Measurements from ENCODE around the gene SCN3B.

SCN3B gene

GRCh38 chr11:123594921-123595320 lies 59.5 kb downstream of the SCN3B start:
- DNase-seq = no peak

- DNase-seq = no peak
These were observed 60.1 kb downstream of the SCN3B start for GRCh38 chr11:123594188-123594901.

- DNase-seq = no peak
These were observed 60.9 kb downstream of the SCN3B start for GRCh38 chr11:123593570-123593969.

GRCh38 chr11:123590296-123590912 lies 64.0 kb downstream of the SCN3B start:
- no peak for DNase-seq

GRCh38 chr11:123588864-123589262 lies 65.6 kb downstream of the SCN3B start:
- DNase-seq = no peak

GRCh38 chr11:123588117-123588863 lies 66.1 kb downstream of the SCN3B start:
- no peak for DNase-seq

GRCh38 chr11:123587559-123587958 lies 66.9 kb downstream of the SCN3B start:
- DNase-seq = no peak

GRCh38 chr11:123587044-123587443 lies 67.4 kb downstream of the SCN3B start:
- DNase-seq = no peak

GRCh38 chr11:123586568-123586967 lies 67.9 kb downstream of the SCN3B start:
- no peak for DNase-seq

GRCh38 chr11:123585706-123586105 lies 68.7 kb downstream of the SCN3B start:
- no peak for DNase-seq

- DNase-seq = no peak
These were observed 69.2 kb downstream of the SCN3B start for GRCh38 chr11:123585206-123585605.

- DNase-seq = no peak
These were observed 69.7 kb downstream of the SCN3B start for GRCh38 chr11:123584737-123585136.

- no peak for DNase-seq
These were observed 70.2 kb downstream of the SCN3B start for GRCh38 chr11:123584186-123584585.

- DNase-seq = no peak
These were observed 71.4 kb downstream of the SCN3B start for GRCh38 chr11:123582992-123583504.

GRCh38 chr11:123581651-123582399 lies 72.6 kb downstream of the SCN3B start:
- DNase-seq = no peak

GRCh38 chr11:123580557-123581275 lies 73.7 kb downstream of the SCN3B start:
- DNase-seq = peak; percentile 58

- no peak for DNase-seq
These were observed 74.3 kb downstream of the SCN3B start for GRCh38 chr11:123580137-123580536.

GRCh38 chr11:123579482-123579812 lies 75.0 kb downstream of the SCN3B start:
- no peak for DNase-seq

Data from NCI-H2171 treated with DMSO at 0.1 percent for 48 hours (cell line).